Right lobe of liver (tissue), 6 donors: ENCODE measurements around the gene ARMH1. TPM values are rescaled to one million over a fixed set of nuclear protein-coding genes. Genes with fewer than 3 reads are reported as not detected.

Source experiments
- ATAC-seq, 4 donors: fragments of 200-7000 bp; cut with Tn5 transposase; one replicate each; pipeline ENCODE4 v1.9.1; 2020; ENCODE audit warnings: mild to moderate bottlenecking in 4 of 4, moderate library complexity in 4 of 4
- DNase-seq, 3 donors: peaks; one replicate each; pipeline ENCODE4 v3.0.0-alpha.2; 2020
- H3K27ac ChIP-seq, 3 donors: fragments of 200-600 bp; one replicate each; pipeline ENCODE4 v1.8.0; 2022
- H3K27me3 ChIP-seq, 2 donors: fragments of 200-600 bp; one replicate each; pipeline ENCODE4 v1.8.0; 2022
- H3K36me3 ChIP-seq, 4 donors: fragments of 200-600 bp; sonication (generic) in 1 of 4; one replicate each; pipeline versions ENCODE4 v1.5.1 to v1.8.0; 2017 to 2022; ENCODE audit warnings: control low read depth in 1 of 4
- H3K4me1 ChIP-seq, 4 donors: fragments of 200-600 bp; sonication (generic) in 1 of 4; one replicate each; pipeline versions ENCODE4 v1.5.1 to v1.8.0; 2017 to 2022; ENCODE audit warnings: control low read depth in 1 of 4
- H3K4me3 ChIP-seq, 3 donors: fragments of 200-600 bp; one replicate each; pipeline ENCODE4 v1.8.0; 2022
- H3K9me3 ChIP-seq, 4 donors: fragments of 200-600 bp; sonication (generic) in 1 of 4; one replicate each; pipeline versions ENCODE4 v1.5.1 to v1.8.0; 2017 to 2022; ENCODE audit warnings: control low read depth in 1 of 4
- CTCF ChIP-seq, 4 donors: fragments of 200-600 bp in 3 of 4; fragments of 450-650 bp in 1 of 4; IDR thresholded peaks; one replicate each; pipeline versions ENCODE4 v1.5.1 to v1.8.0; 2016 to 2022; ENCODE audit warnings: antibody characterized with exemption in 4 of 4, mild to moderate bottlenecking in 2 of 4
- POLR2A ChIP-seq: fragments of 450-650 bp; IDR thresholded peaks from one replicate; pipeline ENCODE4 v1.6.1; 2017; ENCODE audit warnings: antibody characterized with exemption, mild to moderate bottlenecking
- WGBS: methylation state at CpG from one replicate; pipeline ENCODE4 v1.1.6; 2018; ENCODE audit warnings: low coverage, low lambda C conversion rate; ENCODE audit not compliant: insufficient coverage; ENCODE audit errors: missing lambda C conversion rate; 5-methylcytosine and 5-hydroxymethylcytosine counted together
- intact Hi-C, 2 donors: fragments of 100-400 bp; cut with DNase I; formaldehyde crosslinking; loops; one replicate each; pipeline versions ENCODE4 v1.11.2 to v1.14.1; 2022
- total RNA-seq, 6 experiments: library from RNA; depleted of rRNA in 2 of 6; stranded (reverse); fragments of >200 nt in 2 of 6; fragmentation: NEBNext Ultra II Directional in 3 of 6; extraction: Animal tissue kit (Norgen Biotek cat#: 25700) in 3 of 6; gene quantifications; one replicate each; pipeline versions ENCODE4 v1.1.0 to v1.2.4, GENCODE V29; 2016 to 2023
- donor health status: DM: no; HTN: yes; CAD: no.
- donor health status: DM: no; HTN: no; CAD: no.
- donor health status: DM: no; HTN: no; CAD: no.
- donor health status: DM: no; HTN: yes; CAD: no.
- donor health status: DM: no; HTN: yes; CAD: no.

Gene ARMH1
- total RNA-seq, 6 experiments from 2014 or later, result 2.7 to 18.4 (median 5.2) TPM

- Histone ChIP-seq H3K36me3 (no peaks in the 10 kb centered on the region), H3K4me3 (no peak overlapping the region), H3K4me1 (no peaks in the 10 kb centered on the region), H3K9me3 (no peaks in the 10 kb centered on the region), H3K27ac (no peak overlapping the region), H3K27me3 (no peaks in the 10 kb centered on the region)
- TF ChIP-seq POLR2A (no peak), CTCF (IDR thresholded peaks at IDR 0.05) (no peak)
- ATAC-seq, result no peak
- intact Hi-C loops, result no loop called here
- DNase-seq, result no peak
- WGBS, result 58% methylated on average over 9 of the region's 9 CpGs
Observed at GRCh38 chr1:44723064-44723463, 48.5 kb downstream of the ARMH1 start.

GRCh38 chr1:44723496-44724295 is 49.2 kb downstream of the ARMH1 start:
- Histone ChIP-seq H3K4me3 (no peak overlapping the region), H3K36me3 (no peaks in the 10 kb centered on the region), H3K9me3 (no peaks in the 10 kb centered on the region), H3K4me1 (no peaks in the 10 kb centered on the region), H3K27me3 (no peaks in the 10 kb centered on the region), H3K27ac (no peak overlapping the region)
- no peak for DNase-seq
- TF ChIP-seq POLR2A, result no peak
- no peak for TF ChIP-seq CTCF (IDR thresholded peaks at IDR 0.05)
- intact Hi-C loops, result no loop called here
- ATAC-seq, result no peak
- WGBS, result 69% methylated on average over 21 of the region's 28 CpGs

GRCh38 chr1:44724296-44724954 is 49.9 kb downstream of the ARMH1 start:
- no peak for ATAC-seq
- intact Hi-C loops, result no loop called here
- no peak overlapping the region for H3K4me3 ChIP-seq

GRCh38 chr1:44724955-44725698 is 50.6 kb downstream of the ARMH1 start:
- Histone ChIP-seq H3K4me1 (no peaks in the 10 kb centered on the region), H3K4me3 (no peak overlapping the region), H3K9me3 (no peaks in the 10 kb centered on the region), H3K36me3 (no peaks in the 10 kb centered on the region), H3K27me3 (no peaks in the 10 kb centered on the region), H3K27ac (no peak overlapping the region)
- no peak for DNase-seq
- no peak for ATAC-seq
- TF ChIP-seq CTCF (IDR thresholded peaks at IDR 0.05) (no peak), POLR2A (no peak)
- intact Hi-C loops, result no loop called here
- 88% methylated on average over 8 of the region's 27 CpGs for WGBS

More at GRCh38 chr1:44724296-44724954, 49.9 kb downstream of the ARMH1 start:
- no peak for DNase-seq
- Histone ChIP-seq H3K9me3 (no peaks in the 10 kb centered on the region), H3K36me3 (no peaks in the 10 kb centered on the region), H3K4me1 (no peaks in the 10 kb centered on the region), H3K27me3 (no peaks in the 10 kb centered on the region), H3K27ac (no peak overlapping the region)
- WGBS, result no CpG with 5 or more reads among the region's 64 CpGs
- TF ChIP-seq CTCF (IDR thresholded peaks at IDR 0.05), result no peak
- no peak for TF ChIP-seq POLR2A
